SK-N-SH treated with all-trans-retinoic acid at 6 μM for 48 hours (cell line): ENCODE results near the gene SAMD3.

ENCODE experiments used
- BACH2 ChIP-seq: fragments of 250-450 bp; sonication (Bioruptor Pico); IDR thresholded peaks from 2 replicates; pipeline ENCODE4 v1.9.0; 2021; ENCODE audit warnings: mild to moderate bottlenecking, borderline replicate concordance
- CSRNP3 ChIP-seq: fragments of 250-450 bp; sonication (Bioruptor Pico); IDR thresholded peaks from 2 replicates; pipeline ENCODE4 v1.5.1; 2021; ENCODE audit warnings: mild to moderate bottlenecking, moderate library complexity
- ESRRG ChIP-seq: fragments of 250-450 bp; sonication (Bioruptor Pico); IDR thresholded peaks from 2 replicates; pipeline ENCODE4 v1.6.1; 2021; ENCODE audit warnings: mild to moderate bottlenecking
- GLIS3 ChIP-seq: fragments of 250-450 bp; sonication (Bioruptor Pico); IDR thresholded peaks from 2 replicates; pipeline ENCODE4 v1.5.0; 2020; ENCODE audit warnings: mild to moderate bottlenecking, moderate library complexity
- OSR1 ChIP-seq: fragments of 250-450 bp; sonication (Bioruptor Pico); IDR thresholded peaks from 2 replicates; pipeline ENCODE4 v1.8.0; 2022; ENCODE audit warnings: moderate library complexity, mild to moderate bottlenecking, inconsistent platforms
- PATZ1 ChIP-seq: fragments of 250-450 bp; sonication (Bioruptor Pico); IDR thresholded peaks from 2 replicates; pipeline ENCODE4 v1.8.0; 2020; ENCODE audit warnings: mild to moderate bottlenecking, moderate library complexity, borderline replicate concordance
- RARB ChIP-seq: fragments of 250-450 bp; sonication (Bioruptor Pico); IDR thresholded peaks from 2 replicates; pipeline ENCODE4 v1.8.0; 2021; ENCODE audit warnings: mild to moderate bottlenecking, moderate library complexity
- TCF4 ChIP-seq: fragments of 250-450 bp; sonication (Bioruptor Pico); IDR thresholded peaks from 2 replicates; pipeline ENCODE4 v1.8.0; 2021; ENCODE audit warnings: mild to moderate bottlenecking, moderate library complexity, borderline replicate concordance
- ZC3H10 ChIP-seq: fragments of 250-450 bp; sonication (Bioruptor Pico); IDR thresholded peaks from 2 replicates; pipeline ENCODE4 v1.5.1; 2021; ENCODE audit warnings: mild to moderate bottlenecking, moderate library complexity
- ZFP3 ChIP-seq: fragments of 250-450 bp; sonication (Bioruptor Pico); IDR thresholded peaks from 2 replicates; pipeline ENCODE4 v1.5.0; 2020; ENCODE audit warnings: mild to moderate bottlenecking, moderate library complexity
- ZFP30 ChIP-seq: fragments of 450-650 bp; formaldehyde crosslinking; IDR thresholded peaks from 2 replicates; pipeline ENCODE4 v1.5.0; 2022; ENCODE audit warnings: mild to moderate bottlenecking, moderate library complexity
- ZNF8 ChIP-seq: fragments of 450-650 bp; formaldehyde crosslinking; IDR thresholded peaks from 2 replicates; pipeline ENCODE4 v1.5.0; 2020; ENCODE audit warnings: mild to moderate bottlenecking, moderate library complexity

- TF ChIP-seq CSRNP3 = no peak
- TF ChIP-seq ZNF8 = no peak
- TF ChIP-seq RARB (CRISPR knock-in tag) = no peak
- TF ChIP-seq BACH2 (CRISPR knock-in tag) = no peak
- TF ChIP-seq ZFP30 (CRISPR knock-in tag) = no peak
- no peak for TF ChIP-seq PATZ1 (CRISPR knock-in tag)
- no peak for TF ChIP-seq TCF4 (CRISPR knock-in tag)
- no peak for TF ChIP-seq ZFP3 (CRISPR knock-in tag)
- no peak for TF ChIP-seq GLIS3
- TF ChIP-seq ESRRG (CRISPR knock-in tag) = no peak
- no peak for TF ChIP-seq ZC3H10 (CRISPR knock-in tag)
- no peak for TF ChIP-seq OSR1 (CRISPR knock-in tag)
These were observed 40.3 kb downstream of the SAMD3 start for GRCh38 chr6:130182466-130182865.
